IMR-90 (cell line): Measurements from ENCODE around the gene PLEKHG4. TPM values are rescaled to one million over a fixed set of nuclear protein-coding genes. Genes with fewer than 3 reads are reported as not detected.
A peak's percentile ranks its signal among the peaks of the same experiment; 100 is the strongest.

Source experiments
- ATAC-seq: fragments of 200-7000 bp; cut with Tn5 transposase; 2 replicates; pipeline ENCODE4 v1.9.1; 2020; ENCODE audit warnings: low read depth, mild to moderate bottlenecking, moderate library complexity
- BruUV-seq: library from RNA; stranded (reverse); fragments of 400-500 nt; replicated peaks from 2 replicates; lab custom pipeline; 2021; lab: Mats Ljungman, UMichigan
- CTCF ChIA-PET: fragments of 300-600 bp; formaldehyde crosslinking; extraction: SDS; loops from one replicate; lab custom pipeline; 2021; ENCODE audit warnings: antibody characterized with exemption; lab: Yijun Ruan, JAX
- POLR2A ChIA-PET: fragments of 300-600 bp; sonication (Branson Sonifier 250); formaldehyde crosslinking; loops from one replicate; lab custom pipeline; 2022; ENCODE audit warnings: antibody characterized with exemption; ENCODE audit not compliant: unreplicated experiment; lab: Charles Lee
- DNase-seq: peaks from one replicate; pipeline ENCODE4 v3.0.0; 2013
- H2AFZ ChIP-seq: replicated peaks from 2 replicates; pipeline ENCODE3; 2013; ENCODE audit warnings: low read length, mild to moderate bottlenecking; ENCODE audit not compliant: poor library complexity
- H2AK5ac ChIP-seq: 2 replicates; pipeline ENCODE4 v1.6.1; 2013; ENCODE audit warnings: low read depth, low read length, inconsistent platforms
- H2AK9ac ChIP-seq: replicated peaks from 2 replicates; pipeline ENCODE3; 2013; ENCODE audit warnings: mild to moderate bottlenecking, low read depth, low read length, moderate library complexity; ENCODE audit not compliant: poor library complexity
- H2BK120ac ChIP-seq: 2 replicates; pipeline ENCODE4 v1.6.1; 2013; ENCODE audit warnings: low read depth, low read length, inconsistent platforms
- H2BK15ac ChIP-seq: 3 replicates; pipeline ENCODE4 v1.6.1; 2013; ENCODE audit warnings: low read depth, low read length, inconsistent platforms
- H2BK20ac ChIP-seq: 2 replicates; pipeline ENCODE4 v1.6.1; 2013; ENCODE audit warnings: low read depth, mild to moderate bottlenecking, inconsistent platforms, low read length, moderate library complexity
- H2BK5ac ChIP-seq: 2 replicates; pipeline ENCODE4 v1.6.1; 2013; ENCODE audit warnings: mild to moderate bottlenecking, low read depth, low read length, inconsistent platforms; ENCODE audit not compliant: poor library complexity, severe bottlenecking
- H3K14ac ChIP-seq: replicated peaks from 2 replicates; pipeline ENCODE4 v1.6.1; 2013; ENCODE audit warnings: low read depth, low read length, inconsistent platforms
- H3K18ac ChIP-seq: 2 replicates; pipeline ENCODE4 v1.6.1; 2013; ENCODE audit warnings: low read depth, low read length, control low read depth
- H3K23ac ChIP-seq: 2 replicates; pipeline ENCODE4 v1.6.1; 2013; ENCODE audit warnings: low read depth, low read length, inconsistent platforms
- H3K27ac ChIP-seq: 2 replicates; pipeline ENCODE4 v1.5.1; 2013; ENCODE audit warnings: mild to moderate bottlenecking, control low read depth, low read length; ENCODE audit not compliant: insufficient read depth
- H3K27me3 ChIP-seq: 2 replicates; pipeline ENCODE4 v1.6.1; 2013; ENCODE audit warnings: low read length; ENCODE audit not compliant: control insufficient read depth, insufficient read depth
- H3K36me3 ChIP-seq: 2 replicates; pipeline ENCODE4 v1.6.1; 2013; ENCODE audit warnings: low read length, mixed read lengths; ENCODE audit not compliant: control insufficient read depth, insufficient read depth
- H3K4ac ChIP-seq: 2 replicates; pipeline ENCODE4 v1.6.1; 2013; ENCODE audit warnings: low read depth, low read length, inconsistent platforms
- H3K4me1 ChIP-seq: 2 replicates; pipeline ENCODE4 v1.6.1; 2013; ENCODE audit warnings: low read length, mixed read lengths; ENCODE audit not compliant: control insufficient read depth, insufficient read depth
- H3K4me2 ChIP-seq: 2 replicates; pipeline ENCODE4 v1.6.1; 2013; ENCODE audit warnings: low read depth, mild to moderate bottlenecking, control low read depth, low read length, moderate library complexity
- H3K4me3 ChIP-seq: 2 replicates; pipeline ENCODE4 v1.5.1; 2013; ENCODE audit warnings: low read depth, mild to moderate bottlenecking, control low read depth, low read length, moderate library complexity; ENCODE audit not compliant: insufficient read depth
- H3K56ac ChIP-seq: 2 replicates; pipeline ENCODE4 v1.6.1; 2013; ENCODE audit warnings: low read length, inconsistent platforms; ENCODE audit not compliant: insufficient read depth; ENCODE audit errors: extremely low read depth
- H3K79me1 ChIP-seq, 2 experiments: 2 replicates each; pipeline ENCODE4 v1.6.1; 2013; ENCODE audit warnings: low read length in 2 of 2, inconsistent platforms in 1 of 2, low read depth in 1 of 2
- H3K9ac ChIP-seq: 2 replicates; pipeline ENCODE4 v1.6.1; 2013; ENCODE audit warnings: low read depth, low read length, control low read depth
- H3K9me1 ChIP-seq: 2 replicates; pipeline ENCODE4 v1.6.1; 2013; ENCODE audit warnings: low read length, inconsistent platforms; ENCODE audit not compliant: insufficient read depth
- H3K9me3 ChIP-seq: 2 replicates; pipeline ENCODE4 v1.6.1; 2013; ENCODE audit warnings: low read length; ENCODE audit not compliant: control insufficient read depth, insufficient read depth
- H4K20me1 ChIP-seq: 2 replicates; pipeline ENCODE4 v1.6.1; 2013; ENCODE audit warnings: low read length, inconsistent platforms; ENCODE audit not compliant: insufficient read depth
- H4K5ac ChIP-seq: 2 replicates; pipeline ENCODE4 v1.6.1; 2013; ENCODE audit warnings: mild to moderate bottlenecking, low read depth, low read length, control low read depth
- H4K8ac ChIP-seq, 2 experiments: 2 replicates each; pipeline ENCODE4 v1.6.1; 2013; ENCODE audit warnings: low read depth in 2 of 2, low read length in 2 of 2, control low read depth in 1 of 2, inconsistent platforms in 1 of 2
- H4K91ac ChIP-seq: 2 replicates; pipeline ENCODE4 v1.6.1; 2013; ENCODE audit warnings: low read depth, low read length, inconsistent platforms; ENCODE audit not compliant: insufficient read depth
- FOS ChIP-seq: fragments of 150-350 bp; IDR thresholded peaks from 2 replicates; pipeline ENCODE4 v1.6.1; 2016; ENCODE audit warnings: low read depth, low read length
- MAFK ChIP-seq: IDR thresholded peaks from 2 replicates; pipeline ENCODE4 v1.6.1; 2012; ENCODE audit warnings: low read depth, low read length, improper control_type of control experiment
- MAZ ChIP-seq: IDR thresholded peaks from 2 replicates; pipeline ENCODE4 v1.6.1; 2012; ENCODE audit warnings: low read depth, mild to moderate bottlenecking, low read length, improper control_type of control experiment, moderate library complexity, borderline replicate concordance
- MXI1 ChIP-seq: IDR thresholded peaks from 2 replicates; pipeline ENCODE4 v1.6.1; 2012; ENCODE audit warnings: low read depth, mild to moderate bottlenecking, low read length, moderate library complexity, borderline replicate concordance
- NFE2L2 ChIP-seq: fragments of 150-350 bp; IDR thresholded peaks from 2 replicates; pipeline ENCODE4 v1.6.1; 2016; ENCODE audit warnings: low read depth, mild to moderate bottlenecking, low read length
- RCOR1 ChIP-seq: IDR thresholded peaks from 2 replicates; pipeline ENCODE4 v1.6.1; 2012; ENCODE audit warnings: mild to moderate bottlenecking, low read length, improper control_type of control experiment; ENCODE audit not compliant: insufficient replicate concordance
- RFX5 ChIP-seq: IDR thresholded peaks from 2 replicates; pipeline ENCODE4 v1.8.0; 2012; ENCODE audit warnings: low read depth, mild to moderate bottlenecking, low read length, moderate library complexity
- WGBS, 2 experiments: methylation state at CpG; one replicate each; pipeline versions ENCODE4 v1.1.5 to v1.1.7; 2013; ENCODE audit warnings: missing lambda C conversion rate in 2 of 2; ENCODE audit not compliant: insufficient read length in 1 of 2; ENCODE audit errors: extremely low coverage in 2 of 2; 5-methylcytosine and 5-hydroxymethylcytosine counted together
- dilution Hi-C: fragments of 300-500 bp; cut with HindIII; formaldehyde crosslinking; loops from one replicate; pipeline ENCODE4 v1.14.3; 2018; ENCODE audit warnings: low sequenced_read_pairs; ENCODE audit not compliant: unreplicated experiment
- in situ Hi-C: fragments of 300-500 bp; cut with MboI; formaldehyde crosslinking; loops from 3 replicates; pipeline ENCODE4 v1.14.3; 2019; ENCODE audit warnings: low sequenced_read_pairs, inconsistent platforms, mixed read lengths
- intact Hi-C: fragments of 100-400 bp; cut with micrococcal nuclease; formaldehyde crosslinking; loops from 2 replicates; pipeline ENCODE4 v1.10.0; 2022
- polyA plus RNA-seq, 3 experiments: library from polyadenylated mRNA; depleted of rRNA; stranded (reverse); fragments of >200 nt; gene quantifications; 2 replicates each; pipeline ENCODE4 v1.2.3, GENCODE V29; 2012; ENCODE audit warnings: low replicate concordance in 1 of 3
- total RNA-seq: library from RNA; depleted of rRNA; stranded (reverse); fragments of >200 nt; gene quantifications from 2 replicates; pipeline ENCODE4 v1.2.3, GENCODE V29; 2012
- TF ChIP-seq, protein P1 (sequence below): conservative IDR thresholded peaks from 2 replicates; pipeline ENCODE4 v1.5.1; 2012; ENCODE audit warnings: mild to moderate bottlenecking, low read depth, low read length, improper control_type of control experiment

PLEKHG4 gene
- total and polyA plus RNA-seq, 2 of the 4 experiments (the other 2 are of a cell fraction), result 14.0 to 50.7 TPM

GRCh38 chr16:67283826-67284555, 4.7 kb downstream of the PLEKHG4 start:
- Histone ChIP-seq H4K8ac (no peak overlapping the region), H4K5ac (no peak overlapping the region), H3K56ac (no peak overlapping the region), H2AK9ac (no peak overlapping the region), H4K20me1 (no peaks in the 10 kb centered on the region), H3K27ac (no peak overlapping the region), H3K4me1 (peaks cover 5% of the 10 kb centered on the region), H3K9ac (no peak overlapping the region), H4K91ac (no peak overlapping the region), H2BK120ac (no peak overlapping the region), H3K79me1 (peaks cover 0 to 8% of the 10 kb centered on the region in 2 experiments; a peak in 2 of 4 replicates), H3K9me1 (peaks cover 8% of the 10 kb centered on the region; the same call in 1 of the 2 replicates), H3K27me3 (no peaks in the 10 kb centered on the region), H3K14ac (no peak overlapping the region), H3K23ac (no peak overlapping the region), H3K18ac (no peak overlapping the region), H2AFZ (no peak overlapping the region), H3K36me3 (no peaks in the 10 kb centered on the region), H2AK5ac (peak overlapping the region; percentile 48; the same call in 1 of the 2 replicates), H3K4me3 (no peak overlapping the region), H3K9me3 (no peaks in the 10 kb centered on the region), H2BK15ac (no peak overlapping the region), H3K4ac (peak overlapping the region; percentile 40; the same call in 1 of the 2 replicates), H3K4me2 (no peak overlapping the region), H2BK5ac (no peak overlapping the region), H2BK20ac (no peak overlapping the region)
- BruUV-seq, result no TSS peak
- DNase-seq (no peak), ATAC-seq (no peak)
- CTCF ChIA-PET, result interaction anchor here (0.5 to 1.4 kb wide), 2 partner anchors 23 to 167 kb away, joined by 3 to 5 read pairs; no protein-coding TSS in a partner anchor
- TF ChIP-seq RCOR1 (no peak), NFE2L2 (no peak), RFX5 (no peak), MAFK (no peak), MAZ (no peak), MXI1 (no peak), FOS (no peak)
- TF ChIP-seq, protein P1, sequence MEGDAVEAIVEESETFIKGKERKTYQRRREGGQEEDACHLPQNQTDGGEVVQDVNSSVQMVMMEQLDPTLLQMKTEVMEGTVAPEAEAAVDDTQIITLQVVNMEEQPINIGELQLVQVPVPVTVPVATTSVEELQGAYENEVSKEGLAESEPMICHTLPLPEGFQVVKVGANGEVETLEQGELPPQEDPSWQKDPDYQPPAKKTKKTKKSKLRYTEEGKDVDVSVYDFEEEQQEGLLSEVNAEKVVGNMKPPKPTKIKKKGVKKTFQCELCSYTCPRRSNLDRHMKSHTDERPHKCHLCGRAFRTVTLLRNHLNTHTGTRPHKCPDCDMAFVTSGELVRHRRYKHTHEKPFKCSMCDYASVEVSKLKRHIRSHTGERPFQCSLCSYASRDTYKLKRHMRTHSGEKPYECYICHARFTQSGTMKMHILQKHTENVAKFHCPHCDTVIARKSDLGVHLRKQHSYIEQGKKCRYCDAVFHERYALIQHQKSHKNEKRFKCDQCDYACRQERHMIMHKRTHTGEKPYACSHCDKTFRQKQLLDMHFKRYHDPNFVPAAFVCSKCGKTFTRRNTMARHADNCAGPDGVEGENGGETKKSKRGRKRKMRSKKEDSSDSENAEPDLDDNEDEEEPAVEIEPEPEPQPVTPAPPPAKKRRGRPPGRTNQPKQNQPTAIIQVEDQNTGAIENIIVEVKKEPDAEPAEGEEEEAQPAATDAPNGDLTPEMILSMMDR, result no peak
- intact Hi-C loops (no loop called here), dilution Hi-C loops (no loop called here), in situ Hi-C loops (no loop called here)
- WGBS, 2 experiments, result 95% methylated on average over 14 of the region's 21 CpGs; no CpG with 5 or more reads in 1 of the 2 experiments
- POLR2A ChIA-PET, result no interaction called here
